Measurements from ENCODE around the gene GRK5. TPM values are rescaled to one million over a fixed set of nuclear protein-coding genes. Genes with fewer than 3 reads are reported as not detected.

The GRK5 gene
- total RNA-seq, 4 donors from 2014 or later: 43.5 to 61.7 (median 48.9) TPM

GRCh38 chr10:119350502-119351097 lies 143.2 kb downstream of the GRK5 start:
- Histone ChIP-seq H3K4me3 (no peak overlapping the region), H3K27ac (peak overlapping the region; percentile 58 to 82 (median 76)), H3K4me1 (peaks cover 0 to 56% (median 12%) of the 10 kb centered on the region in 4 donors), H3K9me3 (peaks cover 0 to 11% (median 0%) of the 10 kb centered on the region in 4 donors), H3K36me3 (peaks cover 0 to 28% (median 0%) of the 10 kb centered on the region in 3 donors), H3K27me3 (no peaks in the 10 kb centered on the region)
- WGBS, 2 donors: 58 to 64% methylated on average over 8 of the region's 8 CpGs
- TF ChIP-seq CTCF (IDR thresholded peaks at IDR 0.05) (no peak), POLR2A (IDR thresholded peaks at IDR 0.05) (no peak), EP300 (IDR thresholded peaks at IDR 0.05) (peak in 1 of 2 donors; percentile 37)
- DNase-seq (ENCODE audit: low spot score in 2 of 2): no peak

GRCh38 chr10:119351189-119351588 lies 143.8 kb downstream of the GRK5 start:
- TF ChIP-seq CTCF (IDR thresholded peaks at IDR 0.05): no peak
- no peak for TF ChIP-seq POLR2A (IDR thresholded peaks at IDR 0.05)
- TF ChIP-seq EP300 (IDR thresholded peaks at IDR 0.05): no peak
- 83 to 87% methylated on average over 4 of the region's 4 CpGs for WGBS, 2 donors
- Histone ChIP-seq H3K27me3 (no peaks in the 10 kb centered on the region), H3K27ac (peak overlapping the region in 2 of 4 donors; percentile 82), H3K4me3 (no peak overlapping the region), H3K4me1 (peaks cover 0 to 50% (median 12%) of the 10 kb centered on the region in 4 donors), H3K36me3 (peaks cover 0 to 28% (median 0%) of the 10 kb centered on the region in 3 donors), H3K9me3 (peaks cover 0 to 15% (median 2%) of the 10 kb centered on the region in 4 donors)
- no peak for DNase-seq (ENCODE audit: low spot score in 2 of 2)

- Histone ChIP-seq H3K36me3 (peaks cover 0 to 28% (median 0%) of the 10 kb centered on the region in 3 donors), H3K9me3 (peaks cover 0 to 19% (median 2%) of the 10 kb centered on the region in 4 donors), H3K4me3 (no peak overlapping the region), H3K27ac (peak overlapping the region in 2 of 4 donors; percentile 10 to 82), H3K27me3 (no peaks in the 10 kb centered on the region), H3K4me1 (peaks cover 0 to 42% (median 14%) of the 10 kb centered on the region in 4 donors)
- WGBS, 2 donors: 70 to 91% methylated on average over 2 of the region's 2 CpGs
- no peak for DNase-seq (ENCODE audit: low spot score in 2 of 2)
- TF ChIP-seq POLR2A (IDR thresholded peaks at IDR 0.05): no peak
- TF ChIP-seq CTCF (IDR thresholded peaks at IDR 0.05): no peak
- no peak for TF ChIP-seq EP300 (IDR thresholded peaks at IDR 0.05)
Observed at GRCh38 chr10:119352042-119352441, 144.7 kb downstream of the GRK5 start.

- 88 to 90% methylated on average over 6 of the region's 6 CpGs for WGBS, 2 donors
- TF ChIP-seq EP300 (IDR thresholded peaks at IDR 0.05) (no peak), POLR2A (IDR thresholded peaks at IDR 0.05) (no peak), CTCF (IDR thresholded peaks at IDR 0.05) (no peak)
- no peaks in the 10 kb centered on the region for H3K27me3 ChIP-seq
- peaks cover 0 to 23% (median 0%) of the 10 kb centered on the region in 3 donors for H3K36me3 ChIP-seq
- H3K9me3 ChIP-seq: peaks cover 0 to 19% (median 2%) of the 10 kb centered on the region in 4 donors
- no peak overlapping the region for H3K4me3 ChIP-seq
- peaks cover 0 to 45% (median 19%) of the 10 kb centered on the region in 4 donors for H3K4me1 ChIP-seq
- H3K27ac ChIP-seq: peak overlapping the region in 2 of 4 donors; percentile 32 to 34
- DNase-seq (ENCODE audit: low spot score in 2 of 2): no peak
Observed at GRCh38 chr10:119352807-119353206, 145.4 kb downstream of the GRK5 start.

GRCh38 chr10:119353421-119353820 lies 146.1 kb downstream of the GRK5 start:
- TF ChIP-seq CTCF (IDR thresholded peaks at IDR 0.05): no peak
- no peak for TF ChIP-seq POLR2A (IDR thresholded peaks at IDR 0.05)
- TF ChIP-seq EP300 (IDR thresholded peaks at IDR 0.05): no peak
- Histone ChIP-seq H3K4me3 (no peak overlapping the region), H3K27ac (peak overlapping the region in 2 of 4 donors; percentile 32 to 34), H3K4me1 (peaks cover 0 to 44% (median 22%) of the 10 kb centered on the region in 4 donors), H3K9me3 (peaks cover 0 to 19% (median 2%) of the 10 kb centered on the region in 4 donors), H3K36me3 (peaks cover 0 to 23% (median 0%) of the 10 kb centered on the region in 3 donors), H3K27me3 (no peaks in the 10 kb centered on the region)
- DNase-seq (ENCODE audit: low spot score in 2 of 2): no peak
- 86 to 90% methylated on average over 2 of the region's 2 CpGs for WGBS, 2 donors

Measured in tibial nerve (tissue), 4 donors.